GM19238 (cell line): ENCODE results near the gene PSMF1.
A peak's percentile ranks its signal among the peaks of the same experiment; 100 is the strongest.

Source experiments
- DNase-seq: peaks from one replicate; pipeline ENCODE4 v3.0.0; 2011; ENCODE audit warnings: low spot score; ENCODE audit not compliant: insufficient read length

The PSMF1 gene, protein sequence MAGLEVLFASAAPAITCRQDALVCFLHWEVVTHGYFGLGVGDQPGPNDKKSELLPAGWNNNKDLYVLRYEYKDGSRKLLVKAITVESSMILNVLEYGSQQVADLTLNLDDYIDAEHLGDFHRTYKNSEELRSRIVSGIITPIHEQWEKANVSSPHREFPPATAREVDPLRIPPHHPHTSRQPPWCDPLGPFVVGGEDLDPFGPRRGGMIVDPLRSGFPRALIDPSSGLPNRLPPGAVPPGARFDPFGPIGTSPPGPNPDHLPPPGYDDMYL

GRCh38 chr20:1118336-1119127 is at the start of gene PSMF1:
Gene PSMF1, plus strand, starts transcription at chr20:1118602. Its CDS starts 172 bp downstream, at chr20:1118774.
- peak; percentile 89 for DNase-seq

DNA sequence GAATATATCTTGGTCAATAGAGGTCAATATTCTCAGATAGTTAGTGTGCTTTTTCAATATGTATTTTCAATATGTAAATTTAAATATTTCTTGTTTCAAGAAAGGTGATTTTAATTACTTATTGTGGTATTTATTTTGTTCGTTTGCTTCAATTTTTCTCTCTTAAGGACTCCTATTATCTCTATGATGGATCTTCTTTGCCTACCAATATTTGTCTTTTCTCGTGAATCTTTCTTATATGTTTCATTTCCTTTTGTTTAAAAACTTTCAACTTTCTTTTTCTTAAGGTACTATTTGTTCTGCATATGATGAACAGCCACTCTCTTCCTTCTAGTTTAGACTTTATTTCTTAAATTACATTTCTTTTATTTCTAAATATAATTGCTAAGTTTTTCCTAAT is 46.1 kb upstream of the PSMF1 start:
- no peak for DNase-seq

DNA sequence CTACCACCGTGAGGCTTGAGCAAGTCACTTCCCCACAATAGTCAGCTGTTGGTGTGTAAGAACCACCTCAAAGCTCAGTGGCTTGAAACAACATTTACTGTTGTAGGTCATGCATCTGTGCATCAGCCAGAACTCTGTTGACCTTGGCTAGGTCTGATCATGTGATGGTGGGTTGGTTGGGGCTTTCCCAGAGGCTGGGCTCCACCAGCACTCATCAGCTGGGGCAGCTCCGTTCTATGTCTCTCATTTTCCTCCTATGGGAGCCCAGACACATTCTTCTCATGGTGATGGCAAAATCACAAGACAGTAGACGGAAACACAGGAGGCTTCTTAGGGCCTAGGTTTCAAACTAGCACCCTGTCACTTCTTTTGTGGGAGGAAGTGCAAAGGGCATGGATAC is 42.8 kb upstream of the PSMF1 start:
- DNase-seq = peak; percentile 10

GRCh38 chr20:1081891-1082290 is 36.5 kb upstream of the PSMF1 start:
- DNase-seq = no peak

DNA sequence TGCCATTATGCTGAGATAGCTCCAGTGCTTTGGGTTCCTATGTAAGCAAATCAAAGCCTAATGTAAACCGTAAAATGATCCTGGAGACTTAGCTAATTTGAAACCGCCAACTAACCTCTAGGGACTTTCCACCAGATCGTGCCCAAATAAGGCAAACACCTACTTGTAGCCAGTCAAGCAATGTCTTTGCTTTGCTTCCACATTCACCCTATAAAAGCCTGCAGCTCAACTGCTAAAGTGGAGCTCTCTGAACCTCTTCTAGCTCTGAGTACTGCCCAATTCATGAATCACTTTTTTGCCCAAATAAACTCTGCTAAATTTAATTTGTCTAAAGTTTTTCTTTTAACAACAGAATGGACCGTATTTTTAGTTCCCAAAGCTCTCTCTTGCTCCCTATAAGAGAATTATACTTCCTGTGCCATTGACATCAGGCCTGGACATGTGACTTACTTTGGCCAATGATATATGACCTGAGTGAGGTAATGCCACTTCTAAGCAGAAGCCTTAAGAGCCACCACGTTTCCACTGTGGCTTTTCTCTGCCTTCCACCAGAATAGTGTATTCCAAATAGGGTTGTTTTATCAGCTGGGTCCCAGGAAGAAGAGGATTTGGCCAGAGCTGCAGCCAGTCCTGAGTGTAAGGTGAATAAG is 34.8 kb upstream of the PSMF1 start:
- no peak for DNase-seq

- DNase-seq = no peak
Measured at GRCh38 chr20:1085492-1086276, 32.7 kb upstream of the PSMF1 start.

DNA sequence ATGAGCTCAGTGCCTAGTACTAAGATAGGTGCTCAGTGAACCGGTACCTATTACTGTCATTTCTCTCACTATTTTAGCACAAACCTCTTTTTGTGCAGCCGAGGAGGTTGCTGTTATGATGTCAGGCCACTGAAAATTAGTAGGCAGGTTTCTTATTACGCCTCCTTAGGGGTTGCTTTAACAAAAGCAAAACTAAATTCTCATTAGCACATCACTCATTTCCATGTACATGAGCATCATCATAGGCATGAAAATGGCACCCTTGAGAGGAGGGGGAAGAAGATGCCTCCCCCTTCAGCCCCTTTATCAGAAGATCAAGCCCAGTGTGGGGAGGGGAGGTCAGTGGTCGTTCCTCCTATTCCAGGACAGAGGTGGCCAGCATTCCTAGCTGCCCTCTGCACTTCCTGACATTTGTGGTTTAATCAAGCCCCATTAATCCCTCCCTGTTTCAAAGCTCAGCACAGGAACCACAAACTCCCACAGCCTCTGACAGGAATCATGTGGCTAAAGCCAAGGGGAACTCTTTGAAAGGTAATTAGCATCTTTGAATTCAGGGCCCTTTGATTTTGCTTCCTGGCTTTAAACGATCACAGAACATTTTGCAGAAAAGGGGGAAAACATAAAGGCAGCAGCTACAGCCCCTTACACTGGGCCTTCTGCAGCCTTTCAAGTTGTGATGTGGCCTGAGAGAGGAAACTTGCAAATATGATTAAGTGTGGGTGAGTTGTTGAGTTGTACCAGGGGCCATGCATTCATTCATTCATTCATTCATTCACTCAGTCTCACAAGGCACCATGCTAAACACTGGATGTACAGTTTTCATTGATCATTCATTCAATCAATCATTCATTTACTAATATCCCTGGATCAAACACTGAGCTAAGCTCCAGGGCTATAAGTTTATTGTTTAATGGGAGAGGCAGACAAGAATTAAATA is 31.9 kb upstream of the PSMF1 start:
- DNase-seq = no peak

GRCh38 chr20:1087311-1087905 is 31.0 kb upstream of the PSMF1 start:
- DNase-seq = no peak

GRCh38 chr20:1094751-1095150 is 23.7 kb upstream of the PSMF1 start:
- DNase-seq = no peak

GRCh38 chr20:1101533-1101932 is 16.9 kb upstream of the PSMF1 start:
- no peak for DNase-seq

GRCh38 chr20:1102016-1102415 is 16.4 kb upstream of the PSMF1 start:
- no peak for DNase-seq

- no peak for DNase-seq
Measured at GRCh38 chr20:1103751-1104150, 14.7 kb upstream of the PSMF1 start.

- DNase-seq = no peak
Measured at GRCh38 chr20:1105599-1106194, 12.7 kb upstream of the PSMF1 start.

GRCh38 chr20:1107176-1107575 is 11.2 kb upstream of the PSMF1 start:
- no peak for DNase-seq

DNA sequence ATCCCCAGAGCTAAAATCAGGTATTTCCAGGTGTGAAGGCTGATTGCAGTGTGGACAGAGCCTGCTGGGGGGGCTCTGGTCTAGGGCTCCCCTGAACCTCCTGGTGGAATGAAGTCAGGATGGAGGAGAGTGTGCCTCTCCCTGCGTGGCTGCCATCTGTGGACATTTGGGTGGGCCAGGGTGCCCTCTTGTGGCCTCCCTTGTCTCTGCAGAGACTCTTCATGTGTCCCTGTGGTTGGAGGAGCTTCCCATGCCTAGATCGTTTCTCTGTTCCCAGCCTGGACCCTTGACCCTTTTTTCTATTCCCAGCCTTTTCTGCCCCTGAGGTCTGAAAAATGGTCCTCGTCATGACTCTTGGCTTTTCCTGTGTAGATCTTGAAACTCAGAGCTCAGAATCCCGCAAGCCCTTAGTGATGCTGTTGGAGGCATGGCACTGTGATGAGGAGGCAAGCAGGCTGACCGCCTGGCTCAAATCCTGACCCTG is 9.9 kb upstream of the PSMF1 start:
- DNase-seq = peak; percentile 35

GRCh38 chr20:1112908-1113307 is 5.5 kb upstream of the PSMF1 start:
- DNase-seq = no peak

GRCh38 chr20:1118004-1118335 is 432 bp upstream of the PSMF1 start:
- DNase-seq = no peak

- DNase-seq = no peak
Measured at GRCh38 chr20:1119128-1119505, 715 bp downstream of the PSMF1 start.

GRCh38 chr20:1119524-1119923 is 1.1 kb downstream of the PSMF1 start:
- no peak for DNase-seq

- DNase-seq = no peak
Measured at GRCh38 chr20:1121429-1121828, 3.0 kb downstream of the PSMF1 start.
